ENCODE data around the gene ASTL.

The ASTL gene

GRCh38 chr2:96092951-96093350 is 45.4 kb downstream of the ASTL start:
- Histone ChIP-seq H3K4me1 (no peaks in the 10 kb centered on the region), H3K27me3 (peaks cover 0 to 5% of the 10 kb centered on the region in 2 donors), H3K4me3 (no peak overlapping the region), H3K36me3 (no peaks in the 10 kb centered on the region), H3K27ac (no peak overlapping the region), H3K9me3 (no peaks in the 10 kb centered on the region)
- DNase-seq = no peak
- no peak for TF ChIP-seq CTCF (IDR thresholded peaks at IDR 0.05)
- intact Hi-C loops (cut with DNase I; ENCODE audit: low total_unique reads) = no loop called here

GRCh38 chr2:96092573-96092877 is 45.8 kb downstream of the ASTL start:
- Histone ChIP-seq H3K9me3 (no peaks in the 10 kb centered on the region), H3K27ac (no peak overlapping the region), H3K36me3 (no peaks in the 10 kb centered on the region), H3K4me1 (no peaks in the 10 kb centered on the region), H3K4me3 (no peak overlapping the region), H3K27me3 (peaks cover 0 to 5% of the 10 kb centered on the region in 2 donors)
- DNase-seq = no peak
- intact Hi-C loops (cut with DNase I; ENCODE audit: low total_unique reads) = no loop called here
- no peak for TF ChIP-seq CTCF (IDR thresholded peaks at IDR 0.05)

GRCh38 chr2:96091711-96092572 is 46.4 kb downstream of the ASTL start:
- Histone ChIP-seq H3K27ac (no peak overlapping the region), H3K36me3 (no peaks in the 10 kb centered on the region), H3K27me3 (peaks cover 0 to 5% of the 10 kb centered on the region in 2 donors), H3K9me3 (no peaks in the 10 kb centered on the region), H3K4me3 (no peak overlapping the region), H3K4me1 (no peaks in the 10 kb centered on the region)
- DNase-seq = no peak
- no peak for TF ChIP-seq CTCF (IDR thresholded peaks at IDR 0.05)
- intact Hi-C loops (cut with DNase I; ENCODE audit: low total_unique reads) = no loop called here

- Histone ChIP-seq H3K36me3 (no peaks in the 10 kb centered on the region), H3K27ac (no peak overlapping the region), H3K4me1 (no peaks in the 10 kb centered on the region), H3K27me3 (peaks cover 0 to 5% of the 10 kb centered on the region in 2 donors), H3K4me3 (no peak overlapping the region), H3K9me3 (no peaks in the 10 kb centered on the region)
- no peak for TF ChIP-seq CTCF (IDR thresholded peaks at IDR 0.05)
- DNase-seq = no peak
- intact Hi-C loops (cut with DNase I; ENCODE audit: low total_unique reads) = no loop called here
These were observed 47.1 kb downstream of the ASTL start for GRCh38 chr2:96091141-96091710.

GRCh38 chr2:96090196-96090926 is 47.9 kb downstream of the ASTL start:
- intact Hi-C loops (cut with DNase I; ENCODE audit: low total_unique reads) = no loop called here
- no peaks in the 10 kb centered on the region for H3K36me3 ChIP-seq
- H3K27me3 ChIP-seq = peaks cover 0 to 9% of the 10 kb centered on the region in 2 donors
- H3K27ac ChIP-seq = no peak overlapping the region
- H3K9me3 ChIP-seq = no peaks in the 10 kb centered on the region
- TF ChIP-seq CTCF (IDR thresholded peaks at IDR 0.05) = no peak
- no peaks in the 10 kb centered on the region for H3K4me1 ChIP-seq
- no peak overlapping the region for H3K4me3 ChIP-seq
- no peak for DNase-seq

Measured in tibial artery (tissue), 4 donors.